HEK293 (cell line): ENCODE results near the gene UNC119.

Experiments
- IKZF3 ChIP-seq: fragments of 450-650 bp; IDR thresholded peaks from 2 replicates; pipeline ENCODE4 v1.5.0; 2018; ENCODE audit warnings: missing biosample characterization, mild to moderate bottlenecking, missing genetic modification characterization, moderate library complexity
- PRDM10 ChIP-seq: fragments of 450-650 bp; formaldehyde crosslinking; IDR thresholded peaks from 2 replicates; pipeline ENCODE4 v1.5.1; 2016; ENCODE audit warnings: missing biosample characterization, missing genetic modification characterization
- ZNF707 ChIP-seq: fragments of 450-650 bp; formaldehyde crosslinking; IDR thresholded peaks from 2 replicates; pipeline ENCODE4 v1.5.1; 2016; ENCODE audit warnings: missing biosample characterization, missing genetic modification characterization

- no peak for TF ChIP-seq PRDM10 (tag by site-specific recombination)
- no peak for TF ChIP-seq IKZF3 (tag by site-specific recombination)
- TF ChIP-seq ZNF707 (tag by site-specific recombination), result no peak
Observed at GRCh38 chr17:28501421-28502284, 50.8 kb downstream of the UNC119 start.
